Measurements from ENCODE around the gene ZNF474. TPM values are rescaled to one million over a fixed set of nuclear protein-coding genes. Genes with fewer than 3 reads are reported as not detected.

Gene ZNF474
- total RNA-seq, 2 donors from 2014 or later, result not detected

DNA sequence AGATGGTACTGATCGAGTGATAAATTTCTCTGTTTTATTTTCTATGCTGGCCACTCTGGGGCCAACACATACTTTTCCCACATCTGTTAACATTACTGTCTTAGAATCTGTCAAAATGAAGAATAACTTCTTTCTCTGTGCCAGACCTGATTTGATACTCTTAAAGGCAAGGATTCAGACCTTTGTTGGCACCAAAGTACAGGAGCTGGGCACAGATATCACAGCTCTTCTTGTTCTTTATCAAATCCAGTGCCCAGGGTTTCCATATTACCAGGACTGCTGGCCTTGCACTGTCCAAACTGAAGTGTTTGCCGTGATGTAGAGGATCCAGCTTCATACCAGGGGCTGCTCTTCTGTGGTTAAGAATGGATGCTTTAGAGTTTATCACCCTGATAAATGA, 20.9 kb downstream of the ZNF474 start:
- Histone ChIP-seq H3K27me3 (no peaks in the 10 kb centered on the region), H3K9me3 (no peaks in the 10 kb centered on the region), H3K4me3 (no peak overlapping the region), H3K4me1 (peaks cover 4% of the 10 kb centered on the region), H3K27ac (no peak overlapping the region), H3K36me3 (replicated peaks in 1 of 2; ENCODE audit: insufficient read depth in 1 of 2, low read depth in 2 of 2) (no peaks in the 10 kb centered on the region)
- DNase-seq (no peak), ATAC-seq (no peak)
- 29 to 32% methylated on average over 2 of the region's 2 CpGs for WGBS, 2 donors
- intact Hi-C loops (cut with DNase I), result no loop called here
- TF ChIP-seq CTCF (IDR thresholded peaks at IDR 0.05) (no peak), POLR2A (IDR thresholded peaks at IDR 0.05) (no peak)

DNA sequence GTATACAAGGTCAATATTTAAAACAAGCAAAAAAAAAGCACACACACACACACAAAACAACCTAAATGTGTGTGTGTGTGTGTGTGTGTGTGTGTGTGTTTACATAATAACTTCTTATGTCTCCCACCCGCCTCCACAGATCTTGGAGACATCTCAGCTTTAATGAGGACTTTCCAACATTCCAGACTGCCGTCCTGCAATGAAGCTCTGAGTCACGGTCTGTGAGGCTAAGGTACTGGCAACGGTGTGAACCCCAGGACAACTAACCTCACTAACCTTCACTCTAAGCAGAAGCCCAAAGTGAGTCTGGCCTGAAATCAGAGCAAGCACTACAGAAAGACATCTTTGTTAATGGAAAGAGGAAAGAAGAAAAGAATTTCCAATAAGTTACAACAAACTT, 22.3 kb downstream of the ZNF474 start:
- no peaks in the 10 kb centered on the region for H3K9me3 ChIP-seq
- DNase-seq (no peak), ATAC-seq (no peak)
- WGBS, 2 donors, result 74% methylated on average over 4 of the region's 4 CpGs
- no peaks in the 10 kb centered on the region for H3K36me3 ChIP-seq (replicated peaks in 1 of 2; ENCODE audit: insufficient read depth in 1 of 2, low read depth in 2 of 2)
- H3K27me3 ChIP-seq, result no peaks in the 10 kb centered on the region
- intact Hi-C loops (cut with DNase I), result no loop called here
- peaks cover 4% of the 10 kb centered on the region for H3K4me1 ChIP-seq
- TF ChIP-seq POLR2A (IDR thresholded peaks at IDR 0.05) (no peak), CTCF (IDR thresholded peaks at IDR 0.05) (no peak)
- H3K27ac ChIP-seq, result no peak overlapping the region
- no peak overlapping the region for H3K4me3 ChIP-seq

- DNase-seq (no peak), ATAC-seq (no peak)
- intact Hi-C loops (cut with DNase I), result no loop called here
- Histone ChIP-seq H3K9me3 (no peaks in the 10 kb centered on the region), H3K36me3 (replicated peaks in 1 of 2; ENCODE audit: insufficient read depth in 1 of 2, low read depth in 2 of 2) (no peaks in the 10 kb centered on the region), H3K4me3 (no peak overlapping the region), H3K27ac (no peak overlapping the region), H3K27me3 (no peaks in the 10 kb centered on the region), H3K4me1 (peaks cover 4% of the 10 kb centered on the region)
- WGBS, 2 donors, result 73 to 78% methylated on average over 10 of the region's 10 CpGs
- TF ChIP-seq POLR2A (IDR thresholded peaks at IDR 0.05) (no peak), CTCF (IDR thresholded peaks at IDR 0.05) (no peak)
Measured at GRCh38 chr5:122152266-122152900, 23.0 kb downstream of the ZNF474 start.

- Histone ChIP-seq H3K9me3 (no peaks in the 10 kb centered on the region), H3K27me3 (no peaks in the 10 kb centered on the region), H3K4me3 (no peak overlapping the region), H3K27ac (no peak overlapping the region), H3K36me3 (replicated peaks in 1 of 2; ENCODE audit: insufficient read depth in 1 of 2, low read depth in 2 of 2) (no peaks in the 10 kb centered on the region), H3K4me1 (peaks cover 4% of the 10 kb centered on the region)
- DNase-seq, result no peak
- no peak for TF ChIP-seq POLR2A (IDR thresholded peaks at IDR 0.05)
- intact Hi-C loops (cut with DNase I), result no loop called here
- no peak for ATAC-seq
- 48 to 60% methylated on average over 2 of the region's 2 CpGs for WGBS, 2 donors
Measured at GRCh38 chr5:122153230-122153629, 23.9 kb downstream of the ZNF474 start.

DNA sequence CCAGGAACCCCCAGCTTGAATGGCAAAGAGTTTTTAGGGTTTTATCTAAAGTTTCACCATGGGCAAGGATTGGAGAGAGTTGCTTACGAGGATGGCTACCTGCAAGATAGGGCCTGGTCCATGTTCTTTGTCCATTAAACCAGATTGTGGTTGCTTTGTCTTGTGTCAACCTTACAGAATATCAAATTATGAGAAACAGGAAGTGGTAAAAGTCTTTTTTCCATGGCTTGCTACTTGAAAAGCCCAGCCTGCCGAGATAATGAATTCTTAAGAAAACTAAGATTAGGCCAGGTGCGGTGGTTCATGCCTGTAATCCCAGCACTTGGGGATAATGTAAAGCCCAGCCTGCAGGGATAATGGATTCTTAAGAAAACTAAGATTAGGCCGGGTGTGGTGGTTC, 24.4 kb downstream of the ZNF474 start:
- Histone ChIP-seq H3K9me3 (no peaks in the 10 kb centered on the region), H3K4me3 (no peak overlapping the region), H3K27me3 (no peaks in the 10 kb centered on the region), H3K27ac (no peak overlapping the region), H3K36me3 (replicated peaks in 1 of 2; ENCODE audit: insufficient read depth in 1 of 2, low read depth in 2 of 2) (no peaks in the 10 kb centered on the region), H3K4me1 (peaks cover 4% of the 10 kb centered on the region)
- DNase-seq, result no peak
- no peak for ATAC-seq
- no peak for TF ChIP-seq CTCF (IDR thresholded peaks at IDR 0.05)
- no peak for TF ChIP-seq POLR2A (IDR thresholded peaks at IDR 0.05)
- WGBS, 2 donors, result 70 to 80% methylated on average over 4 of the region's 4 CpGs
- intact Hi-C loops (cut with DNase I), result no loop called here

All from body of pancreas (tissue), 4 donors.